HepG2 (cell line): Measurements from ENCODE around the gene DLX1. TPM values are rescaled to one million over a fixed set of nuclear protein-coding genes. Genes with fewer than 3 reads are reported as not detected.

ENCODE experiments used
- ATAC-seq: fragments of 200-7000 bp; cut with Tn5 transposase; 3 replicates; pipeline ENCODE4 v1.9.1; 2020; ENCODE audit warnings: mild to moderate bottlenecking, moderate library complexity
- BruUV-seq: library from RNA; stranded (reverse); fragments of 400-500 nt; replicated peaks from 2 replicates; lab custom pipeline; 2021; lab: Mats Ljungman, UMichigan
- CTCF ChIA-PET: fragments of 300-600 bp; formaldehyde crosslinking; extraction: SDS; loops from one replicate; lab custom pipeline; 2021; ENCODE audit warnings: low total read pairs, inconsistent platforms, low intra/inter-chr PET ratio; lab: Yijun Ruan, JAX
- POLR2A ChIA-PET: fragments of 350-600 bp; sonication (Branson Sonifier 250); formaldehyde crosslinking; loops from one replicate; lab custom pipeline; 2020; ENCODE audit warnings: antibody characterized with exemption, inconsistent platforms; lab: Yijun Ruan, JAX
- DNase-seq: peaks from one replicate; pipeline ENCODE4 v3.0.0-alpha.2; 2015; ENCODE audit warnings: low spot score
- FAIRE-seq: peaks from 3 replicates; lab custom pipeline; 2011; peaks lifted over from hg19 to GRCh38; lab: Jason Lieb, UNC
- H2AFZ ChIP-seq: one replicate; pipeline ENCODE4 v1.6.1; 2011; ENCODE audit warnings: low read length, inconsistent platforms
- H3K27ac ChIP-seq: fragments of 300-600 bp; 3 replicates; pipeline ENCODE4 v1.8.0; 2011; ENCODE audit warnings: mixed run types, mild to moderate bottlenecking, mixed read lengths, low read length, inconsistent platforms; ENCODE audit not compliant: insufficient read depth; ENCODE audit errors: extremely low read length
- H3K27me3 ChIP-seq, 2 experiments: fragments of 200-600 bp in 1 of 2; 2 replicates in 1 of 2; 3 replicates in 1 of 2; pipeline versions ENCODE4 v1.6.0 to v1.8.0; 2011; ENCODE audit warnings: low read length in 2 of 2, mild to moderate bottlenecking in 2 of 2, moderate library complexity in 2 of 2, inconsistent platforms in 1 of 2; ENCODE audit not compliant: insufficient read depth in 2 of 2, control insufficient read depth in 1 of 2
- H3K36me3 ChIP-seq, 2 experiments: fragments of 200-600 bp in 1 of 2; replicated peaks in 1 of 2; 2 replicates in 1 of 2; 3 replicates in 1 of 2; pipeline versions ENCODE4 v1.5.1 to v1.8.0; 2011; ENCODE audit warnings: low read length in 2 of 2, inconsistent platforms in 1 of 2; ENCODE audit not compliant: insufficient read depth in 2 of 2, control insufficient read depth in 1 of 2
- H3K4me1 ChIP-seq: 2 replicates; pipeline ENCODE4 v1.5.1; 2012; ENCODE audit warnings: low read length, inconsistent platforms; ENCODE audit not compliant: insufficient read depth
- H3K4me2 ChIP-seq: 2 replicates; pipeline ENCODE4 v1.6.0; 2011; ENCODE audit warnings: low read depth, low read length, inconsistent platforms
- H3K4me3 ChIP-seq, 3 experiments: fragments of 200-600 bp in 1 of 3; sonication (generic), shearing (Covaris generic) in 1 of 3; replicated peaks in 1 of 3; 2 replicates each; pipeline ENCODE4 v1.5.1; 2011 to 2016; ENCODE audit warnings: low read length in 3 of 3, inconsistent platforms in 2 of 3, low read depth in 2 of 3, mild to moderate bottlenecking in 2 of 3, control low read depth in 1 of 3, mixed read lengths in 1 of 3; ENCODE audit not compliant: insufficient read depth in 1 of 3
- H3K79me2 ChIP-seq: one replicate; pipeline ENCODE4 v1.6.1; 2011; ENCODE audit warnings: low read length, inconsistent platforms; ENCODE audit not compliant: insufficient read depth
- H3K9ac ChIP-seq: 2 replicates; pipeline ENCODE4 v1.6.0; 2011; ENCODE audit warnings: mild to moderate bottlenecking, low read depth, low read length, inconsistent platforms; ENCODE audit not compliant: insufficient read depth
- H3K9me3 ChIP-seq: 2 replicates; pipeline ENCODE4 v1.5.1; 2012; ENCODE audit warnings: mild to moderate bottlenecking, low read length
- H4K20me1 ChIP-seq: 2 replicates; pipeline ENCODE4 v1.6.0; 2011; ENCODE audit warnings: inconsistent platforms, mild to moderate bottlenecking, low read length, moderate library complexity; ENCODE audit not compliant: insufficient read depth
- HMG20A ChIP-seq: IDR thresholded peaks from 2 replicates; pipeline ENCODE4 v1.6.1; 2016; ENCODE audit warnings: borderline replicate concordance
- SMYD3 ChIP-seq: sonication (generic); formaldehyde crosslinking; IDR thresholded peaks from 2 replicates; pipeline ENCODE4 v1.8.1; 2023; ENCODE audit warnings: mild to moderate bottlenecking, missing genetic modification reagents
- ZKSCAN1 ChIP-seq: fragments of 150-350 bp; IDR thresholded peaks from 2 replicates; pipeline ENCODE4 v1.6.1; 2014; ENCODE audit warnings: low read length
- ZNF530 ChIP-seq: sonication (generic); formaldehyde crosslinking; IDR thresholded peaks from 2 replicates; pipeline ENCODE4 v1.5.0; 2020; ENCODE audit warnings: low read depth, mild to moderate bottlenecking, missing genetic modification reagents
- ZNF678 ChIP-seq: sonication (generic); formaldehyde crosslinking; IDR thresholded peaks from 2 replicates; pipeline ENCODE4 v1.4.0; 2020; ENCODE audit warnings: mild to moderate bottlenecking, missing genetic modification reagents
- ZNF709 ChIP-seq: sonication (generic); formaldehyde crosslinking; IDR thresholded peaks from 2 replicates; pipeline ENCODE4 v1.5.0; 2020; ENCODE audit warnings: mild to moderate bottlenecking, missing genetic modification reagents
- ZSCAN21 ChIP-seq: sonication (generic); formaldehyde crosslinking; IDR thresholded peaks from 2 replicates; pipeline ENCODE4 v1.8.0; 2022; ENCODE audit warnings: mild to moderate bottlenecking, missing genetic modification reagents, moderate library complexity, borderline replicate concordance
- WGBS: methylation state at CpG from one replicate; pipeline ENCODE4 v1.1.6; 2017; ENCODE audit warnings: low lambda C conversion rate; 5-methylcytosine and 5-hydroxymethylcytosine counted together
- in situ Hi-C: cut with HindIII; loops from 2 replicates; pipeline ENCODE4 v1.10.0; 2017; ENCODE audit warnings: low pct_unique_long_range_greater_than_20kb; ENCODE audit not compliant: extremely low pct_ligation_motif_present
- intact Hi-C: fragments of 100-400 bp; cut with micrococcal nuclease; formaldehyde crosslinking; loops from one replicate; pipeline ENCODE4 v1.10.0; 2022; ENCODE audit not compliant: unreplicated experiment
- polyA plus RNA-seq, 8 experiments: library from polyadenylated mRNA; depleted of rRNA in 3 of 8; stranded (reverse) in 7 of 8; unstranded in 1 of 8; fragments of >200 nt; fragmentation: Illumina TruSeq in 4 of 8; extraction: Trizol in 4 of 8; gene quantifications; 2 replicates each; pipeline versions ENCODE4 v1.2.1 to v1.2.3, GENCODE V29; 2011 to 2016; ENCODE audit warnings: low read depth in 4 of 8, missing spikeins in 1 of 8, mixed read lengths in 1 of 8; ENCODE audit not compliant: insufficient read depth in 1 of 8
- total RNA-seq, 5 experiments: library from RNA; depleted of rRNA; stranded (reverse); fragments of >200 nt; fragmentation: Illumina TruSeq; extraction: Trizol; gene quantifications; 2 replicates each; pipeline ENCODE4 v1.2.3, GENCODE V29; 2016; ENCODE audit warnings: low read depth in 1 of 5
- TF ChIP-seq, protein P1 (sequence below): sonication (generic); formaldehyde crosslinking; IDR thresholded peaks from 2 replicates; pipeline ENCODE4 v1.5.0; 2020; ENCODE audit warnings: mild to moderate bottlenecking, missing genetic modification reagents, borderline replicate concordance
- TF ChIP-seq, protein P2 (sequence below): sonication (generic); formaldehyde crosslinking; IDR thresholded peaks from 2 replicates; pipeline ENCODE4 v1.4.0; 2020; ENCODE audit warnings: mild to moderate bottlenecking, missing genetic modification reagents

Gene DLX1
- total and polyA plus RNA-seq, 2 of the 13 experiments (the other 11 are each of a cell fraction or from before 2014, with no cell fraction given) = 0.18 to 0.86 TPM

DNA sequence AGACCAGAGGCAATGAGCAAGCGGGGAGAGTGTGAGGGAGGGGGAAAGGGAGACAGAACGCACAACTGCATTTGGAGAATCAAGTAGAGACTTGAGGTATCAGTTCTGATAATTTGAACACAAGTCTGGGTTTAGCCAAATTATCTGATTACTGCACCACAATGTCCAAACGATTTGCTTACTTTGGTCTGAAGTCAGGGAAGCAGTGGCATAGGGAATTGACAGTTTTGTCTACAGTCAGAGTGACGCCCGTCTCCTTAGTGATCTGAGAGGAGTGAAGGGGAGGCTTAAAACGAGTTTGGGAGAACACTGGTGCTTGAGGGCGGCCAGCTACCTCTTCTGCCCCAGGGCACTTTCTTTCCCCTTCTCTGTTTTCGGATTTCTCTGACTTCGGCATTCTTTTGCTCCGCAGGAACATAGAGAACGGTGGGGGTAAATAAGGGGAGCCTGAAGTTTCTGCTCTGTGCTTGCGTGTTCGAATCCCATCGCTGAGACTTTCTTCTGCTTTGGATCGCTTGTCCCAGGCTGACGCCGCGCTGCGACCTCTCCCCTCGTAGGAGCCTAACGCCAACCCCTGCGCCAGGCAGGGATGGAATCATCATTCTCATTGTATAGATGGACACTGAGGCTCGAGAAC, 20.3 kb downstream of the DLX1 start:
- in situ Hi-C loops = loop anchor here (5.0 to 10.0 kb wide), 4 partner anchors 148 to 533 kb away; no protein-coding TSS in a partner anchor

More for the DNA sequence above, 20.3 kb downstream of the DLX1 start:
- H2AFZ ChIP-seq = no peak overlapping the region
- no peaks in the 10 kb centered on the region for H4K20me1 ChIP-seq
- H3K9me3 ChIP-seq = no peaks in the 10 kb centered on the region
- WGBS = 79% methylated on average over 23 of the region's 23 CpGs
- BruUV-seq = no TSS peak
- H3K4me3 ChIP-seq = peak overlapping the region in 1 of 3 experiments; percentile 75; a peak in 2 of 6 replicates
- FAIRE-seq = no peak
- DNase-seq = no peak
- peak overlapping the region; percentile 100 for H3K4me2 ChIP-seq
- TF ChIP-seq, protein P1, sequence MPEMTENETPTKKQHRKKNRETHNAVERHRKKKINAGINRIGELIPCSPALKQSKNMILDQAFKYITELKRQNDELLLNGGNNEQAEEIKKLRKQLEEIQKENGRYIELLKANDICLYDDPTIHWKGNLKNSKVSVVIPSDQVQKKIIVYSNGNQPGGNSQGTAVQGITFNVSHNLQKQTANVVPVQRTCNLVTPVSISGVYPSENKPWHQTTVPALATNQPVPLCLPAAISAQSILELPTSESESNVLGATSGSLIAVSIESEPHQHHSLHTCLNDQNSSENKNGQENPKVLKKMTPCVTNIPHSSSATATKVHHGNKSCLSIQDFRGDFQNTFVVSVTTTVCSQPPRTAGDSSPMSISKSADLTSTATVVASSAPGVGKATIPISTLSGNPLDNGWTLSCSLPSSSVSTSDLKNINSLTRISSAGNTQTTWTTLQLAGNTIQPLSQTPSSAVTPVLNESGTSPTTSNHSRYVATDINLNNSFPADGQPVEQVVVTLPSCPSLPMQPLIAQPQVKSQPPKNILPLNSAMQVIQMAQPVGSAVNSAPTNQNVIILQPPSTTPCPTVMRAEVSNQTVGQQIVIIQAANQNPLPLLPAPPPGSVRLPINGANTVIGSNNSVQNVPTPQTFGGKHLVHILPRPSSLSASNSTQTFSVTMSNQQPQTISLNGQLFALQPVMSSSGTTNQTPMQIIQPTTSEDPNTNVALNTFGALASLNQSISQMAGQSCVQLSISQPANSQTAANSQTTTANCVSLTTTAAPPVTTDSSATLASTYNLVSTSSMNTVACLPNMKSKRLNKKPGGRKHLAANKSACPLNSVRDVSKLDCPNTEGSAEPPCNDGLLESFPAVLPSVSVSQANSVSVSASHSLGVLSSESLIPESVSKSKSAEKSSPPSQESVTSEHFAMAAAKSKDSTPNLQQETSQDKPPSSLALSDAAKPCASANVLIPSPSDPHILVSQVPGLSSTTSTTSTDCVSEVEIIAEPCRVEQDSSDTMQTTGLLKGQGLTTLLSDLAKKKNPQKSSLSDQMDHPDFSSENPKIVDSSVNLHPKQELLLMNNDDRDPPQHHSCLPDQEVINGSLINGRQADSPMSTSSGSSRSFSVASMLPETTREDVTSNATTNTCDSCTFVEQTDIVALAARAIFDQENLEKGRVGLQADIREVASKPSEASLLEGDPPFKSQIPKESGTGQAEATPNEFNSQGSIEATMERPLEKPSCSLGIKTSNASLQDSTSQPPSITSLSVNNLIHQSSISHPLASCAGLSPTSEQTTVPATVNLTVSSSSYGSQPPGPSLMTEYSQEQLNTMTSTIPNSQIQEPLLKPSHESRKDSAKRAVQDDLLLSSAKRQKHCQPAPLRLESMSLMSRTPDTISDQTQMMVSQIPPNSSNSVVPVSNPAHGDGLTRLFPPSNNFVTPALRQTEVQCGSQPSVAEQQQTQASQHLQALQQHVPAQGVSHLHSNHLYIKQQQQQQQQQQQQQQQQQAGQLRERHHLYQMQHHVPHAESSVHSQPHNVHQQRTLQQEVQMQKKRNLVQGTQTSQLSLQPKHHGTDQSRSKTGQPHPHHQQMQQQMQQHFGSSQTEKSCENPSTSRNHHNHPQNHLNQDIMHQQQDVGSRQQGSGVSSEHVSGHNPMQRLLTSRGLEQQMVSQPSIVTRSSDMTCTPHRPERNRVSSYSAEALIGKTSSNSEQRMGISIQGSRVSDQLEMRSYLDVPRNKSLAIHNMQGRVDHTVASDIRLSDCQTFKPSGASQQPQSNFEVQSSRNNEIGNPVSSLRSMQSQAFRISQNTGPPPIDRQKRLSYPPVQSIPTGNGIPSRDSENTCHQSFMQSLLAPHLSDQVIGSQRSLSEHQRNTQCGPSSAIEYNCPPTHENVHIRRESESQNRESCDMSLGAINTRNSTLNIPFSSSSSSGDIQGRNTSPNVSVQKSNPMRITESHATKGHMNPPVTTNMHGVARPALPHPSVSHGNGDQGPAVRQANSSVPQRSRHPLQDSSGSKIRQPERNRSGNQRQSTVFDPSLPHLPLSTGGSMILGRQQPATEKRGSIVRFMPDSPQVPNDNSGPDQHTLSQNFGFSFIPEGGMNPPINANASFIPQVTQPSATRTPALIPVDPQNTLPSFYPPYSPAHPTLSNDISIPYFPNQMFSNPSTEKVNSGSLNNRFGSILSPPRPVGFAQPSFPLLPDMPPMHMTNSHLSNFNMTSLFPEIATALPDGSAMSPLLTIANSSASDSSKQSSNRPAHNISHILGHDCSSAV = no peak
- TF ChIP-seq ZNF530 (CRISPR knock-in tag) (no peak), ZNF678 (CRISPR knock-in tag) (0 out of 2 replicates have a peak, but pooled peaks have one; percentile 8), ZSCAN21 (CRISPR knock-in tag) (no peak), SMYD3 (no peak), ZKSCAN1 (no peak), ZNF709 (CRISPR knock-in tag) (0 out of 2 replicates have a peak, but pooled peaks have one; percentile 16), HMG20A (CRISPR knock-in tag) (no peak)
- TF ChIP-seq, protein P2, sequence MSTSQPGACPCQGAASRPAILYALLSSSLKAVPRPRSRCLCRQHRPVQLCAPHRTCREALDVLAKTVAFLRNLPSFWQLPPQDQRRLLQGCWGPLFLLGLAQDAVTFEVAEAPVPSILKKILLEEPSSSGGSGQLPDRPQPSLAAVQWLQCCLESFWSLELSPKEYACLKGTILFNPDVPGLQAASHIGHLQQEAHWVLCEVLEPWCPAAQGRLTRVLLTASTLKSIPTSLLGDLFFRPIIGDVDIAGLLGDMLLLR (CRISPR knock-in tag) = no peak
- intact Hi-C loops = loop anchor here (1.0 to 10.0 kb wide), 5 partner anchors 164 to 1131 kb away; no protein-coding TSS in a partner anchor
- CTCF ChIA-PET = interaction anchor here (1.2 to 3.2 kb wide), 5 partner anchors 148 to 507 kb away, joined by 3 to 52 read pairs (median 10); no protein-coding TSS in a partner anchor
- POLR2A ChIA-PET = interaction anchor here (1.2 kb wide), 1 partner anchor 322 kb away, joined by 4 read pairs; the partner anchor contains the start of gene ITGA6
- ATAC-seq = no peak
- H3K27me3 ChIP-seq = peaks cover 3 to 31% of the 10 kb centered on the region in 2 experiments
- no peaks in the 10 kb centered on the region for H3K36me3 ChIP-seq
- H3K4me1 ChIP-seq = peaks cover 60% of the 10 kb centered on the region
- H3K79me2 ChIP-seq = no peaks in the 10 kb centered on the region
- no peak overlapping the region for H3K27ac ChIP-seq
- H3K9ac ChIP-seq = no peak overlapping the region
